Measurements from ENCODE around the gene MYOCD.

The MYOCD gene

DNA sequence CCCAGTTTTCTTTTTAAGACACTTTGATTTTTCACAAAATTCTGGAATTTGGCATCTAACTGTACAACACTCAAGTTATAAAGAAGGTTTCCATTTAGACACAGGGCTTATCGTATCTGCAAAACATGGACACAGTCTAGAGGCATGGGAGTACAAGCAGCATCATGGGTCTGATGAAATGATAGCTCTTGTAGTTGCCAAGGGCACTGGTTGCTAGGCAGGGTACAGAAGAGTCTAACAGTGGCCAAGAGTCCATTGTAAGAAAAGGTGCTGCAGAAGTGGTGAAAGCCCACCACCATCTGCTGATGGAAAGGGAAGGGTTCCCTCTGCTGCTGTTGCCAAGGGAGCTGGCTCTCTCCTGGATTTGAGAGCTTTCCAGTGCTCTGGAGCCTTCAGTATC, 20.8 kb downstream of the MYOCD start:
- TF ChIP-seq, protein P1, sequence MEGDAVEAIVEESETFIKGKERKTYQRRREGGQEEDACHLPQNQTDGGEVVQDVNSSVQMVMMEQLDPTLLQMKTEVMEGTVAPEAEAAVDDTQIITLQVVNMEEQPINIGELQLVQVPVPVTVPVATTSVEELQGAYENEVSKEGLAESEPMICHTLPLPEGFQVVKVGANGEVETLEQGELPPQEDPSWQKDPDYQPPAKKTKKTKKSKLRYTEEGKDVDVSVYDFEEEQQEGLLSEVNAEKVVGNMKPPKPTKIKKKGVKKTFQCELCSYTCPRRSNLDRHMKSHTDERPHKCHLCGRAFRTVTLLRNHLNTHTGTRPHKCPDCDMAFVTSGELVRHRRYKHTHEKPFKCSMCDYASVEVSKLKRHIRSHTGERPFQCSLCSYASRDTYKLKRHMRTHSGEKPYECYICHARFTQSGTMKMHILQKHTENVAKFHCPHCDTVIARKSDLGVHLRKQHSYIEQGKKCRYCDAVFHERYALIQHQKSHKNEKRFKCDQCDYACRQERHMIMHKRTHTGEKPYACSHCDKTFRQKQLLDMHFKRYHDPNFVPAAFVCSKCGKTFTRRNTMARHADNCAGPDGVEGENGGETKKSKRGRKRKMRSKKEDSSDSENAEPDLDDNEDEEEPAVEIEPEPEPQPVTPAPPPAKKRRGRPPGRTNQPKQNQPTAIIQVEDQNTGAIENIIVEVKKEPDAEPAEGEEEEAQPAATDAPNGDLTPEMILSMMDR (IDR thresholded peaks at IDR 0.05; ENCODE audit: control extremely low read depth, extremely low read depth, low read depth, missing control alignments): no peak
- ChIA-PET CTCF (interaction anchor here (1.3 kb wide), 1 partner anchor 20 kb away, joined by 3 read pairs; no protein-coding TSS in a partner anchor), POLR2A (no interaction called here)
- DNase-seq (ENCODE audit: extremely low spot score): no peak

DNA sequence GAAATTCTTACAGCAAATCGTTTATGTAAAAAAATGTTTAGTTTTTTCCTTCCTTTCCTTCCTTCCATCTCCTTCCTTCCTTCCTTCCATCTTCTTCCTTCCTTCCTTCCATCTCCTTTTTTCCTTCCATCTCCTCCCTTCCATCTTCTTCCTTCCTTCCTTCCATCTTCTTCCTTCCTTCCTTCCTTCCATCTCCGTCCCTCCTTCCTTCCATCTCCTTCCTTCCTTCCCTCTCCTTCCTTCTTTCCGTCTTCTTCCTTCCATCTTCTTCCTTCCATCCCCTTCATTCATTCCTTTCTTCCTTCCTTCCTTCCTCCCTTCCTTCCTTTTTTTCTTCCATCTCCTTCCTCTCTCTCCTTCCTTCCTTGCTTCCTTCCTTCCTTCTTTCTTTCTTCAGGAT, 22.7 kb downstream of the MYOCD start:
- ChIA-PET CTCF (no interaction called here), POLR2A (no interaction called here)
- no peak for DNase-seq (ENCODE audit: extremely low spot score)
- TF ChIP-seq, protein P1 (IDR thresholded peaks at IDR 0.05; ENCODE audit: control extremely low read depth, extremely low read depth, low read depth, missing control alignments): no peak

DNA sequence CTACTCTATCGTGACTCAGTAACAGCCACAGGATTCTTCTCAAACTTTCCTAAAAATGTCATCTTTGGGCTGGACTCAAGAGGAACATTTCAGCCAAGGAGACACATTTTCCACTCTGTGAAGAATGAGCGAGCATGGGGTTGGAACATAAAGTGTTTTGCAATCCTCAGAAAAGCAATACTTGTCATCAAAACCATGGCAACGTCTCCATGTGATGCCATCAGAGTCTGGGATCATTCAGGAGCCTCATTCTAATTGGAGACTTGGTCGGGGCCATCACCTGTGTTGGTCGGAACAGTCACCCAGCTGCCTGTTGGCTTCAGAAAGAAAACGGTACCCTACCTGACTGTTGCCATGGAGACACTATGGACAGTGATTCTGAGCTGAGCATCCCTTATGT, 25.5 kb downstream of the MYOCD start:
- ChIA-PET POLR2A (no interaction called here), CTCF (interaction anchor here (1.8 kb wide), 1 partner anchor 24 kb away, joined by 5 read pairs; no protein-coding TSS in a partner anchor)

DNA sequence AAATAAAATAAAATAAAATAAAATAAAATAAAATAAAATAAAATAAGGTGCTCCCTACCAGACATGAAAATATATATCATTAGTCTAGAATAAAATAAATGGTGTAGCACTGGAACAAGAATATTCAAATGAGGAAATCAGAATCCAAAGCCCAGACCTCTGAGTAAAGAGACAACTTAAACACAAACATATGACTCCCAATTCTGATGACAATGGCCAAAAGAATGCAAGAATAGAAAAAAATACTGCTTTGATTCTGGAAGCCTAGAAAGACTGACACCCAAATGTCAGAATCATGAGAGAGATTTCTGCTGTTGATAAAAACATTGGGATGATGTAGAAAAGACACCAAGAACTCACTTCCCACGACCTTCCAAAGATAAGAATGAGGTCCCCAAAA, 27.9 kb downstream of the MYOCD start:
- CTCF ChIA-PET: interaction anchor here (1.1 to 2.2 kb wide), 2 partner anchors 27 to 93 kb away, joined by 3 to 4 read pairs; no protein-coding TSS in a partner anchor
- POLR2A ChIA-PET: no interaction called here
- no peak for DNase-seq (ENCODE audit: extremely low spot score)
- TF ChIP-seq, protein P1 (IDR thresholded peaks at IDR 0.05; ENCODE audit: control extremely low read depth, extremely low read depth, low read depth, missing control alignments): no peak

More for the DNA sequence above, 25.5 kb downstream of the MYOCD start:
- no peak for DNase-seq (ENCODE audit: extremely low spot score)
- TF ChIP-seq, protein P1 (IDR thresholded peaks at IDR 0.05; ENCODE audit: control extremely low read depth, extremely low read depth, low read depth, missing control alignments): no peak

DNA sequence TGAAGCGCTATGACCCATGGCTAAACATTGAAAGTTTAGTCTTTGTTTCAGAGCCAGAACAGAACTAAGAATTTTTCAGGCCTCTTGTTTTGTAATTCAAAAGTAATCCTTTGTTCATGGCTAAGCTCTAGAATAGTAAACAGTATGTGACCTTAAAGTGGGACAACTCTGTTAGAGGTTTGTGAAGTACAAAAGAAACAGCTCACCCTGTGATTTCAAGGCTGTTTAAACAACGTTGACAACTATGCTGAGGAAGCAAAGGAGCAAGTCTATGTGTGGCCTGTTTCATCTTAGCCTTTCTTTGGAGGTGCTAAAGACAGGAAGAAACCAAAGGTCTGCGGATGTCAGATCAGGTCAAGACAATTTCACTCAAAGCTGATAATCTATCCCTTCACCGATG, 40.4 kb downstream of the MYOCD start:
- TF ChIP-seq, protein P1 (IDR thresholded peaks at IDR 0.05; ENCODE audit: control extremely low read depth, extremely low read depth, low read depth, missing control alignments): no peak
- ChIA-PET POLR2A (no interaction called here), CTCF (interaction anchor here (1.1 kb wide), 1 partner anchor 14 kb away, joined by 3 read pairs; no protein-coding TSS in a partner anchor)
- DNase-seq (ENCODE audit: extremely low spot score): no peak

DNA sequence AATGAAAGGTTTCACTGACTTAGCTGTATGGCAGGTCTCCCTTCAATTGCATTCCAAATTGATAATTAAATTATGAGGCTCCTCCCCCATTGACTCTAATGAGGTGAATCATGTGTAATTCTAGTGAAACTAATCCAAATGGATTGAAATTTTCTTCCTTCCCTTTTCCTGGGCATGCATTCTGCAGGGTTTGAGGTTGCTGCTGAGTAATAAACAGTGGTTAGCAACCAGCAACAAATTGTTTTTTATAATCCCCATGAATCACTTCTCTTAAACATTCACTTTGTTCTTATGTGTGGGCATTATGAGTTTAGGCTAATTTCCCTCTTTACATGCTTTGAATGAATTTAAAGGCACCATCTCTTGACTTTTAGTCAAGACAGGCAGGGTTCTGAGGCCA, 43.4 kb downstream of the MYOCD start:
- CTCF ChIA-PET: no interaction called here
- TF ChIP-seq, protein P1 (IDR thresholded peaks at IDR 0.05; ENCODE audit: control extremely low read depth, extremely low read depth, low read depth, missing control alignments): no peak
- no peak for DNase-seq (ENCODE audit: extremely low spot score)
- POLR2A ChIA-PET: no interaction called here

DNA sequence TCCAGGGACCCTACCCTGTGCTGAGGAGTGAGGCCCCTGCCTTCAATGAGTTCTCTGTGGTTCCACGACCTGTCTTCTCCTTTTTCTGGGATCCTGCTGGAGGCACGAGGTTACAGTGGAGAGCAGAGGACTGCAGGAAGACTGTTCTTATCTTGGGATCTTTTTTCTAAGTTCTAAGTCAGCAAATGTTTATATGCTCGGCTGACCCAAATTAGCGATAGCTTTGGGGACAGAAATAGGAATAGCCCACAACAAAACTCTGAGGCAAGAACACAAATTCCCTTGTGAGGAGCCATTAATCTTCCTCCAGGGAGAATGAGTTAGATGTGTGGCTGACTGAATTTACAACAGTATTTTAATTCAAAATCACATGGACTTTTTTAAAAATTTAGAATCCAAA, 46.7 kb downstream of the MYOCD start:
- TF ChIP-seq, protein P1 (IDR thresholded peaks at IDR 0.05; ENCODE audit: control extremely low read depth, extremely low read depth, low read depth, missing control alignments): no peak
- POLR2A ChIA-PET: no interaction called here
- CTCF ChIA-PET: no interaction called here
- no peak for DNase-seq (ENCODE audit: extremely low spot score)
